NB4 (cell line): ENCODE results near the gene MESP1.

Experiments
- POLR2A ChIP-seq: IDR thresholded peaks from 2 replicates; pipeline ENCODE4 v1.6.1; 2011; ENCODE audit warnings: mild to moderate bottlenecking; ENCODE audit not compliant: insufficient read length; ENCODE audit errors: extremely low read depth
- TF ChIP-seq, protein P1 (sequence below): IDR thresholded peaks from one replicate; pipeline ENCODE4 v1.5.1; 2012; ENCODE audit warnings: low read depth, low read length
- TF ChIP-seq, protein P2 (sequence below): IDR thresholded peaks from 2 replicates; pipeline ENCODE4 v1.6.1; 2011; ENCODE audit warnings: low read depth, low read length

DNA sequence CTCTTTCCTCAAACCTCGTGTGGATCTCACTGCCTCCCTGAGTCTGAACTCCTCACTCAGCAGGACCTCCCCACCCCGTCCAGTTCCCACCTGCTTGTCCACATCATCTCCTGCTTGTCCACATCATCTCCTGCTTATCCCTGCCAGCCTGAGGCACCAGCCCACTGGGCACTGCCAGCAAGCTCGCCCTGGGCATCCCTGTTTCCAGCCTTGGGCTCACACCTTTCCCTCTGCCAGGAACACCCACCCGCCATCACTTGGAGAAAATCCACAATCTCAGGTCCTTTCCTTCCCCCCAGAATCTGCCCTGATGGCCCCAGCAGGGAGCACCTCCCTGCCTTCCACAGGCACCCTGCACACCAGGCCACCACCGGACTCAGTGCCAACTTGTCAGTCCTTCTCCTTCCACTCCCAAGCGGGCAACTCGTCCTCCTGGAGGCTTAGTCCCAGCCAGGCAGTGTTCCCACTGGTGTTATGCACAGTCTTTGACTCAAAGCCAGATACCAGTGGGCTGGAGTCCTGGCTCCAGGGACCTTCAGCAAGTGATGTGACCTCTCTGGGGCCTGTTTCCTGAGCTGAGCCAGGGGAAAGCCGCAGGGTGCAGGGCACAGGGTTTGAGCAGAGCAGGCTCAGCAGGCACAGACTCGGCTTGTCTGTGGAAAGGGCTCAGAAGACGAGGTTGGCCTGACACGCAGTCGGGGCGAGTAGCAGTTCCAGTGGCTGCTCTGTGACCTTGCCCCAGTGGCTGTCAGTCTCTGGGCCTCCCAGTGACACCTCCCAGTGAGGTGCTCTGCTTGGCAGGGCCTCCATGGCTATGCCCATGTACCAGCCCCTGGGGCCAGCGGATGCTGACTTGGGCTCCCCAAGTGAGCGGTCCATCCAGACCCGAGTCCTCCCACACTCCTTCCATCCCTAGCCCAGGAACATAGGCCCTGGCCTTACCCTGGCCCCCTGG is 15.6 kb upstream of the MESP1 start:
- TF ChIP-seq, protein P1, sequence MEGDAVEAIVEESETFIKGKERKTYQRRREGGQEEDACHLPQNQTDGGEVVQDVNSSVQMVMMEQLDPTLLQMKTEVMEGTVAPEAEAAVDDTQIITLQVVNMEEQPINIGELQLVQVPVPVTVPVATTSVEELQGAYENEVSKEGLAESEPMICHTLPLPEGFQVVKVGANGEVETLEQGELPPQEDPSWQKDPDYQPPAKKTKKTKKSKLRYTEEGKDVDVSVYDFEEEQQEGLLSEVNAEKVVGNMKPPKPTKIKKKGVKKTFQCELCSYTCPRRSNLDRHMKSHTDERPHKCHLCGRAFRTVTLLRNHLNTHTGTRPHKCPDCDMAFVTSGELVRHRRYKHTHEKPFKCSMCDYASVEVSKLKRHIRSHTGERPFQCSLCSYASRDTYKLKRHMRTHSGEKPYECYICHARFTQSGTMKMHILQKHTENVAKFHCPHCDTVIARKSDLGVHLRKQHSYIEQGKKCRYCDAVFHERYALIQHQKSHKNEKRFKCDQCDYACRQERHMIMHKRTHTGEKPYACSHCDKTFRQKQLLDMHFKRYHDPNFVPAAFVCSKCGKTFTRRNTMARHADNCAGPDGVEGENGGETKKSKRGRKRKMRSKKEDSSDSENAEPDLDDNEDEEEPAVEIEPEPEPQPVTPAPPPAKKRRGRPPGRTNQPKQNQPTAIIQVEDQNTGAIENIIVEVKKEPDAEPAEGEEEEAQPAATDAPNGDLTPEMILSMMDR = no peak
- TF ChIP-seq, protein P2, sequence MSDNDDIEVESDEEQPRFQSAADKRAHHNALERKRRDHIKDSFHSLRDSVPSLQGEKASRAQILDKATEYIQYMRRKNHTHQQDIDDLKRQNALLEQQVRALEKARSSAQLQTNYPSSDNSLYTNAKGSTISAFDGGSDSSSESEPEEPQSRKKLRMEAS = no peak
- no peak for TF ChIP-seq POLR2A
